ENCODE results near the gene UBE2V1. TPM values are rescaled to one million over a fixed set of nuclear protein-coding genes. Genes with fewer than 3 reads are reported as not detected.

UBE2V1 gene
- total and polyA plus RNA-seq, 2 donors (not counting 1 experiment from before 2014, with no cell fraction given): 69.2 to 158 TPM

DNA sequence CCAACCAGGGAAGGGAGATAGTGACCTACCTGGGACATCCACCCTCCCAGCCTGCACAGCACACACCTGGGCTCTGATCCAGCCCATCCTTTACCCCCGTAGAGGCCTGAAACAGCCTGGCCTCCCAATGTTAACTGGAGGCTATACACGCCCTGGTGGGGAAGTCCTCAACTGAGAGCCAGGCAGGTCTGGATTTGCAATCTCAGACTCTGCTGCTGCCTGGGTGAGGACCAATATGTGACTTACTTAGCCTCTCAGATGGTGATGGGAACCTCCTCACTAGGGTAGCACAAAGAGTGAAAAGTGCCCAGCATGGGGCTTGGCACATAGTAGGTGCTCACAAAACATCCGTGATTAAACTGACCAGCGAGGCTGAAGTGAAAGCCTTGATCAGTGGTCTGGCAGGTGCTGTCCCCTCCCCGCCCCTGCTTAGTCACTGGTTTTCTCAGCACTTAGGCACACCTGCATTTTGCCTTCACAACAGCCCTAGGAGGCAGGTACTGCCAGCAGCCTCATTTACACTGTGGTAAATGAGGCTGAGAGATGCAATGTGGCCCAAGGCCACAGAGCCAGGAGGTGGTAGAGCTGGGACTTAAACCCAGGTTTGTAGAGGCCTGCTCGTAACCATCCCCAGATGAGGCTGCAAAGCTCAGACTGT lies 28.2 kb upstream of the UBE2V1 start:
- no peaks in the 10 kb centered on the region for H3K27me3 ChIP-seq (replicated peaks in 1 of 4; ENCODE audit: control extremely low read depth in 1 of 4, control insufficient read depth in 3 of 4, insufficient read depth in 4 of 4, low read length in 3 of 4)
- peaks cover 78% of the 10 kb centered on the region for H3K79me2 ChIP-seq (ENCODE audit: control insufficient read depth, insufficient read depth, low read length)
- peaks cover 51% of the 10 kb centered on the region for H4K20me1 ChIP-seq (ENCODE audit: control insufficient read depth, insufficient read depth, low read length, poor library complexity, severe bottlenecking)
- ATAC-seq (ENCODE audit: low read depth): no peak
- Mint-ChIP-seq H3K27me3 (no peaks in the 10 kb centered on the region), H3K27ac (no peak overlapping the region), H3K9me3 (ENCODE audit: insufficient read depth) (no peaks in the 10 kb centered on the region), H3K4me1 (peaks cover 8% of the 10 kb centered on the region), H3K4me3 (no peak overlapping the region)
- H3K4me1 ChIP-seq (ENCODE audit: control insufficient read depth in 2 of 2, insufficient read depth in 2 of 2, low read length in 2 of 2): peaks cover 8% of the 10 kb centered on the region in 2 donors
- no peak overlapping the region for H3K9ac ChIP-seq (ENCODE audit: low read length)
- DNase-seq: no peak
- CTCF ChIA-PET: interaction anchor here (0.6 to 2.3 kb wide), 4 partner anchors 20 to 162 kb away, joined by 3 to 6 read pairs (median 4); no protein-coding TSS in a partner anchor
- WGBS (ENCODE audit: insufficient coverage): 98% methylated on average over 6 of the region's 6 CpGs
- H2AFZ ChIP-seq (ENCODE audit: insufficient read depth, low read depth, low read length, poor library complexity, severe bottlenecking): no peak overlapping the region
- no peak overlapping the region for H3K4me2 ChIP-seq (replicated peaks; ENCODE audit: low read depth, low read length, poor library complexity, severe bottlenecking)
- TF ChIP-seq CTCF (IDR thresholded peaks at IDR 0.05) (no peak), EZH2 (IDR thresholded peaks at IDR 0.05; ENCODE audit: borderline replicate concordance, insufficient read depth, low read depth, low read length, poor library complexity, severe bottlenecking) (no peak)
- POLR2A ChIA-PET: no interaction called here
- H3K4me3 ChIP-seq (ENCODE audit: control extremely low read depth in 1 of 5, extremely low read depth in 1 of 5, insufficient read depth in 1 of 5, low read depth in 2 of 5, low read length in 4 of 5): no peak overlapping the region
- no peaks in the 10 kb centered on the region for H3K9me3 ChIP-seq (ENCODE audit: control extremely low read depth in 1 of 3, control insufficient read depth in 2 of 3, insufficient read depth in 1 of 3, low read length in 2 of 3)
- H3K27ac ChIP-seq (ENCODE audit: low read length in 2 of 2): no peak overlapping the region
- intact Hi-C loops (cut with micrococcal nuclease): no loop called here
- H3K36me3 ChIP-seq (replicated peaks in 1 of 2; ENCODE audit: control extremely low read depth in 1 of 2, control insufficient read depth in 1 of 2, extremely low read depth in 1 of 2, insufficient read depth in 2 of 2, low read length in 1 of 2): peaks cover 2 to 50% of the 10 kb centered on the region in 2 experiments

- Mint-ChIP-seq H3K27ac (no peak overlapping the region), H3K4me3 (no peak overlapping the region), H3K9me3 (ENCODE audit: insufficient read depth) (no peaks in the 10 kb centered on the region), H3K4me1 (peaks cover 2% of the 10 kb centered on the region), H3K27me3 (no peaks in the 10 kb centered on the region)
- intact Hi-C loops (cut with micrococcal nuclease): no loop called here
- 94% methylated on average over 11 of the region's 11 CpGs for WGBS (ENCODE audit: insufficient coverage)
- no peak overlapping the region for H3K4me2 ChIP-seq (replicated peaks; ENCODE audit: low read depth, low read length, poor library complexity, severe bottlenecking)
- H3K36me3 ChIP-seq (replicated peaks in 1 of 2; ENCODE audit: control extremely low read depth in 1 of 2, control insufficient read depth in 1 of 2, extremely low read depth in 1 of 2, insufficient read depth in 2 of 2, low read length in 1 of 2): peaks cover 2 to 50% of the 10 kb centered on the region in 2 experiments
- H3K9me3 ChIP-seq (ENCODE audit: control extremely low read depth in 1 of 3, control insufficient read depth in 2 of 3, insufficient read depth in 1 of 3, low read length in 2 of 3): no peaks in the 10 kb centered on the region
- H4K20me1 ChIP-seq (ENCODE audit: control insufficient read depth, insufficient read depth, low read length, poor library complexity, severe bottlenecking): peaks cover 51% of the 10 kb centered on the region
- DNase-seq (no peak), ATAC-seq (ENCODE audit: low read depth) (no peak)
- no peaks in the 10 kb centered on the region for H3K27me3 ChIP-seq (replicated peaks in 1 of 4; ENCODE audit: control extremely low read depth in 1 of 4, control insufficient read depth in 3 of 4, insufficient read depth in 4 of 4, low read length in 3 of 4)
- ChIA-PET CTCF (interaction anchor here (0.6 to 1.2 kb wide), 2 partner anchors 30 to 34 kb away, joined by 4 to 5 read pairs; no protein-coding TSS in a partner anchor), POLR2A (no interaction called here)
- H3K27ac ChIP-seq (ENCODE audit: low read length in 2 of 2): no peak overlapping the region
- H3K4me1 ChIP-seq (ENCODE audit: control insufficient read depth in 2 of 2, insufficient read depth in 2 of 2, low read length in 2 of 2): peaks cover under 1% of the 10 kb centered on the region in 2 donors
- no peak overlapping the region for H3K9ac ChIP-seq (ENCODE audit: low read length)
- no peak for TF ChIP-seq EZH2 (IDR thresholded peaks at IDR 0.05; ENCODE audit: borderline replicate concordance, insufficient read depth, low read depth, low read length, poor library complexity, severe bottlenecking)
- TF ChIP-seq CTCF (IDR thresholded peaks at IDR 0.05): no peak
- no peak overlapping the region for H2AFZ ChIP-seq (ENCODE audit: insufficient read depth, low read depth, low read length, poor library complexity, severe bottlenecking)
- H3K4me3 ChIP-seq (ENCODE audit: control extremely low read depth in 1 of 5, extremely low read depth in 1 of 5, insufficient read depth in 1 of 5, low read depth in 2 of 5, low read length in 4 of 5): no peak overlapping the region
- H3K79me2 ChIP-seq (ENCODE audit: control insufficient read depth, insufficient read depth, low read length): peaks cover 74% of the 10 kb centered on the region
Measured at GRCh38 chr20:50140339-50140859, 27.4 kb upstream of the UBE2V1 start.
